Measurements from ENCODE around the gene IPO13.

Gene IPO13

DNA sequence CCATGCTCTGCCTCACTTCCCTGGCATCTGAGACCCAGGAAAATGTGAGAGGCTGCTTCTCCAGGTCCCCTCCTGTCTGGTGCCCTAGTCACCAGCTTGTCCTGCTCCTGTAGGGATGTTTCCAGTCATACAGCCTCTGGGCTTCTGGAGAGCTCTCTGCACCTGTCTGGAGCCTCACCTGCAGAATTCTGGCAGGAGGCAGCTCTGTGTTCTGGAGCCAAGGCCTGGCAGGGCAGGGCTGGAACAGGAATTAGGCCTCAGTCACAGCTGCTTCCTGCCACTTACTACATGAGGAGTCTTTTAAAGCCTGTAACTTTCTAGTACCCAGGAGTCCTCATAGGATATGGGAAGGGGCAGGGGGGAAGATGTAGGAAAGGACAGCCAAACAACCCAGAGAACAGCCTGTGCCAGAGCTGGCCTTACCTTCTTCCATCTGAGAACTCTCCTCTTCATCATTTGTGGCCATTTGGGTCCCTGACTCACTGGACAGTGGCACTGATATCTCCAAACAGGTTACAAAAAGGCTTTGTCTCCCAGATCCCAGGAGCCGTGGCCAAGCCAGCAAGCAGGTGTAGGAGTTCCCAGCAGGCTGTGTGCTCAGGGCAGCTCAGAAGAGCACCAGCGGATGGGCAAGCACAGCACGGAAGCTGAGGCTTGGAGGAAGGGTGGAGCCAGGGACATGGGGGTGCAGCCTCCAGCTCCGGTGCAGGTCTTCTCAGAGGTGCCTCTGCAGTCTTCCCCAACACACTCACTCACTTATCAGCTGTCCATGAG lies 44.5 kb upstream of the IPO13 start:
- H3K79me2 ChIP-seq = no peaks in the 10 kb centered on the region
- H2AFZ ChIP-seq = no peak overlapping the region
- no peak overlapping the region for H3K9ac ChIP-seq
- H3K4me3 ChIP-seq (ENCODE audit: low read depth, low read length) = no peak overlapping the region
- no peaks in the 10 kb centered on the region for H3K9me3 ChIP-seq (ENCODE audit: control insufficient read depth, low read length)
- no peaks in the 10 kb centered on the region for H3K36me3 ChIP-seq (ENCODE audit: control insufficient read depth, insufficient read depth, low read length)
- no peaks in the 10 kb centered on the region for H3K27me3 ChIP-seq (ENCODE audit: control insufficient read depth, insufficient read depth, low read length)
- no peaks in the 10 kb centered on the region for H3K4me1 ChIP-seq
- no peak for TF ChIP-seq CTCF (IDR thresholded peaks at IDR 0.05)
- no peak overlapping the region for H3K4me2 ChIP-seq (ENCODE audit: low read length)
- no peak overlapping the region for H3K27ac ChIP-seq

- H3K27me3 ChIP-seq (ENCODE audit: control insufficient read depth, insufficient read depth, low read length) = no peaks in the 10 kb centered on the region
- no peak overlapping the region for H3K9ac ChIP-seq
- H3K79me2 ChIP-seq = no peaks in the 10 kb centered on the region
- no peak overlapping the region for H3K27ac ChIP-seq
- H3K4me2 ChIP-seq (ENCODE audit: low read length) = no peak overlapping the region
- no peak overlapping the region for H2AFZ ChIP-seq
- no peaks in the 10 kb centered on the region for H3K36me3 ChIP-seq (ENCODE audit: control insufficient read depth, insufficient read depth, low read length)
- TF ChIP-seq CTCF (IDR thresholded peaks at IDR 0.05) = no peak
- no peak overlapping the region for H3K4me3 ChIP-seq (ENCODE audit: low read depth, low read length)
- no peaks in the 10 kb centered on the region for H3K4me1 ChIP-seq
- no peaks in the 10 kb centered on the region for H3K9me3 ChIP-seq (ENCODE audit: control insufficient read depth, low read length)
Observed at GRCh38 chr1:43904660-43905551, 41.8 kb upstream of the IPO13 start.

- H3K9me3 ChIP-seq (ENCODE audit: control insufficient read depth, low read length) = no peaks in the 10 kb centered on the region
- no peaks in the 10 kb centered on the region for H3K4me1 ChIP-seq
- no peaks in the 10 kb centered on the region for H3K36me3 ChIP-seq (ENCODE audit: control insufficient read depth, insufficient read depth, low read length)
- H3K4me3 ChIP-seq (ENCODE audit: low read depth, low read length) = no peak overlapping the region
- no peak overlapping the region for H3K4me2 ChIP-seq (ENCODE audit: low read length)
- no peaks in the 10 kb centered on the region for H3K79me2 ChIP-seq
- no peak overlapping the region for H3K9ac ChIP-seq
- no peak overlapping the region for H3K27ac ChIP-seq
- no peaks in the 10 kb centered on the region for H3K27me3 ChIP-seq (ENCODE audit: control insufficient read depth, insufficient read depth, low read length)
- no peak overlapping the region for H2AFZ ChIP-seq
- TF ChIP-seq CTCF (IDR thresholded peaks at IDR 0.05) = no peak
Observed at GRCh38 chr1:43908226-43908625, 38.5 kb upstream of the IPO13 start.

GRCh38 chr1:43908858-43909257 lies 37.9 kb upstream of the IPO13 start:
- H3K79me2 ChIP-seq = no peaks in the 10 kb centered on the region
- no peaks in the 10 kb centered on the region for H3K27me3 ChIP-seq (ENCODE audit: control insufficient read depth, insufficient read depth, low read length)
- H3K4me2 ChIP-seq (ENCODE audit: low read length) = no peak overlapping the region
- H3K9ac ChIP-seq = no peak overlapping the region
- TF ChIP-seq CTCF (IDR thresholded peaks at IDR 0.05) = no peak
- H3K4me3 ChIP-seq (ENCODE audit: low read depth, low read length) = no peak overlapping the region
- H3K27ac ChIP-seq = no peak overlapping the region
- no peaks in the 10 kb centered on the region for H3K36me3 ChIP-seq (ENCODE audit: control insufficient read depth, insufficient read depth, low read length)
- H2AFZ ChIP-seq = no peak overlapping the region
- H3K4me1 ChIP-seq = no peaks in the 10 kb centered on the region
- H3K9me3 ChIP-seq (ENCODE audit: control insufficient read depth, low read length) = no peaks in the 10 kb centered on the region

Data from parathyroid adenoma (tissue), 2 donors.